MM.1S (cell line): ENCODE results near the gene CTNNA3.

Experiments used
- DNase-seq: peaks from one replicate; pipeline ENCODE4 v3.0.0-alpha.2; 2015
- H2AFZ ChIP-seq: fragments of 300-600 bp; sonication (generic); 2 replicates; pipeline ENCODE4 v1.6.0; 2016; ENCODE audit warnings: antibody characterized with exemption, low read length
- H3F3A ChIP-seq: fragments of 300-600 bp; sonication (generic); 2 replicates; pipeline ENCODE4 v1.6.1; 2016; ENCODE audit warnings: mild to moderate bottlenecking, antibody characterized with exemption, low read length, moderate library complexity, mixed read lengths; ENCODE audit not compliant: insufficient read depth
- H3K27ac ChIP-seq: fragments of 300-600 bp; sonication (generic); 2 replicates; pipeline ENCODE4 v1.5.1; 2016; ENCODE audit warnings: mild to moderate bottlenecking, low read length
- H3K27me3 ChIP-seq: fragments of 300-600 bp; sonication (generic); replicated peaks from 2 replicates; pipeline ENCODE4 v1.6.0; 2016; ENCODE audit warnings: low read length; ENCODE audit not compliant: insufficient read depth
- H3K36me3 ChIP-seq: fragments of 300-600 bp; sonication (generic); replicated peaks from 2 replicates; pipeline ENCODE4 v1.6.1; 2016; ENCODE audit warnings: mild to moderate bottlenecking, low read length, mixed read lengths; ENCODE audit not compliant: insufficient read depth
- H3K4me1 ChIP-seq: fragments of 300-600 bp; sonication (generic); 2 replicates; pipeline ENCODE4 v1.6.1; 2016; ENCODE audit warnings: low read length, mixed read lengths
- H3K4me2 ChIP-seq: fragments of 300-600 bp; sonication (generic); 2 replicates; pipeline ENCODE4 v1.6.0; 2016; ENCODE audit warnings: low read depth, low read length
- H3K4me3 ChIP-seq: fragments of 300-600 bp; sonication (generic); 2 replicates; pipeline ENCODE4 v1.5.1; 2016; ENCODE audit warnings: low read length, mixed read lengths
- H3K79me2 ChIP-seq: fragments of 300-600 bp; sonication (generic); 2 replicates; pipeline ENCODE4 v1.6.1; 2016; ENCODE audit warnings: mixed run types, low read length, mixed read lengths
- H3K9ac ChIP-seq: fragments of 300-600 bp; sonication (generic); 2 replicates; pipeline ENCODE4 v1.6.1; 2016; ENCODE audit warnings: low read length, mixed read lengths
- H3K9me2 ChIP-seq: fragments of 300-600 bp; sonication (generic); replicated peaks from 2 replicates; pipeline ENCODE4 v1.6.1; 2016; ENCODE audit warnings: mild to moderate bottlenecking, low read length, mixed read lengths; ENCODE audit not compliant: insufficient read depth
- H3K9me3 ChIP-seq: fragments of 300-600 bp; sonication (generic); replicated peaks from 2 replicates; pipeline ENCODE4 v1.6.1; 2016; ENCODE audit warnings: mild to moderate bottlenecking, low read length, mixed read lengths; ENCODE audit not compliant: insufficient read depth
- H4K20me1 ChIP-seq: fragments of 300-600 bp; sonication (generic); 2 replicates; pipeline ENCODE4 v1.6.1; 2016; ENCODE audit warnings: mild to moderate bottlenecking, low read length, moderate library complexity, mixed read lengths; ENCODE audit not compliant: insufficient read depth
- CTCF ChIP-seq: fragments of 300-600 bp; sonication (generic); IDR thresholded peaks from 2 replicates; pipeline ENCODE4 v1.5.1; 2016; ENCODE audit warnings: antibody characterized with exemption, low read length, mixed read lengths
- EZH2 ChIP-seq: fragments of 300-600 bp; sonication (generic); optimal IDR thresholded peaks from 2 replicates; pipeline ENCODE3; 2017; ENCODE audit warnings: low read depth, mild to moderate bottlenecking, antibody characterized with exemption, low read length, mixed read lengths
- EZH2phosphoT487 ChIP-seq: fragments of 300-600 bp; sonication (generic); IDR thresholded peaks from 2 replicates; pipeline ENCODE4 v1.6.1; 2018; ENCODE audit warnings: antibody characterized with exemption, low read length

The CTNNA3 gene

GRCh38 chr10:66723608-66724400 is 972.2 kb downstream of the CTNNA3 start:
- Histone ChIP-seq H2AFZ (no peak overlapping the region), H3K4me2 (no peak overlapping the region), H3F3A (no peaks in the 10 kb centered on the region), H3K27me3 (no peaks in the 10 kb centered on the region), H3K27ac (no peak overlapping the region), H3K4me1 (no peaks in the 10 kb centered on the region), H3K9me3 (no peaks in the 10 kb centered on the region), H3K4me3 (no peak overlapping the region), H3K36me3 (no peaks in the 10 kb centered on the region), H3K79me2 (no peaks in the 10 kb centered on the region), H4K20me1 (no peaks in the 10 kb centered on the region), H3K9me2 (no peaks in the 10 kb centered on the region), H3K9ac (no peak overlapping the region)
- TF ChIP-seq EZH2phosphoT487 (no peak), CTCF (no peak), EZH2 (no peak)
- no peak for DNase-seq

GRCh38 chr10:66719483-66719882 is 976.5 kb downstream of the CTNNA3 start:
- no peaks in the 10 kb centered on the region for H3K36me3 ChIP-seq
- TF ChIP-seq EZH2phosphoT487 (no peak), CTCF (no peak), EZH2 (no peak)
- H3F3A ChIP-seq = no peaks in the 10 kb centered on the region
- DNase-seq = no peak
- no peaks in the 10 kb centered on the region for H3K79me2 ChIP-seq
- H4K20me1 ChIP-seq = no peaks in the 10 kb centered on the region
- H3K9me3 ChIP-seq = no peaks in the 10 kb centered on the region
- H2AFZ ChIP-seq = no peak overlapping the region
- no peaks in the 10 kb centered on the region for H3K9me2 ChIP-seq
- no peaks in the 10 kb centered on the region for H3K4me1 ChIP-seq
- H3K27me3 ChIP-seq = no peaks in the 10 kb centered on the region
- no peak overlapping the region for H3K4me2 ChIP-seq
- H3K9ac ChIP-seq = no peak overlapping the region
- no peak overlapping the region for H3K27ac ChIP-seq
- no peak overlapping the region for H3K4me3 ChIP-seq

GRCh38 chr10:66717231-66717981 is 978.6 kb downstream of the CTNNA3 start:
- Histone ChIP-seq H3K27me3 (no peaks in the 10 kb centered on the region), H3K36me3 (no peaks in the 10 kb centered on the region), H3K9me3 (no peaks in the 10 kb centered on the region), H3K4me1 (no peaks in the 10 kb centered on the region), H3K9me2 (no peaks in the 10 kb centered on the region), H2AFZ (no peak overlapping the region), H3K27ac (no peak overlapping the region), H3F3A (no peaks in the 10 kb centered on the region), H3K9ac (no peak overlapping the region), H3K4me3 (no peak overlapping the region), H3K79me2 (no peaks in the 10 kb centered on the region), H3K4me2 (no peak overlapping the region), H4K20me1 (no peaks in the 10 kb centered on the region)
- DNase-seq = no peak
- no peak for TF ChIP-seq EZH2phosphoT487
- no peak for TF ChIP-seq EZH2
- TF ChIP-seq CTCF = no peak
